Prostate gland (tissue), 2 donors: ENCODE measurements around the gene PDZK1. TPM values are rescaled to one million over a fixed set of nuclear protein-coding genes. Genes with fewer than 3 reads are reported as not detected.
"Not testable (repeated sequence)": the region's sequence is repeated elsewhere in the genome, so short reads cannot be mapped to it uniquely, and the experiment has no call there.

Source experiments
- DNase-seq: peaks from one replicate; pipeline ENCODE4 v3.0.0-alpha.2; 2019; ENCODE audit warnings: low spot score
- H3K27ac ChIP-seq, 2 donors: fragments of 200-600 bp; sonication (generic); 2 replicates each; pipeline ENCODE4 v1.5.1; 2017 to 2019
- H3K27me3 ChIP-seq: fragments of 200-600 bp; sonication (generic); replicated peaks from 2 replicates; pipeline ENCODE4 v1.5.1; 2019; ENCODE audit not compliant: insufficient read depth
- H3K36me3 ChIP-seq, 2 donors: fragments of 200-600 bp; sonication (generic); 1 replicate in 1 of 2; 2 replicates in 1 of 2; pipeline versions ENCODE4 v1.5.1 to v1.8.1; 2017 to 2019
- H3K4me1 ChIP-seq: fragments of 200-600 bp; sonication (generic); replicated peaks from 2 replicates; pipeline ENCODE4 v1.5.1; 2019
- H3K4me3 ChIP-seq, 2 donors: fragments of 200-600 bp; sonication (generic); 2 replicates each; pipeline ENCODE4 v1.5.1; 2017 to 2019
- H3K9me3 ChIP-seq: fragments of 200-600 bp; sonication (generic); 2 replicates; pipeline ENCODE4 v1.5.1; 2017
- POLR2A ChIP-seq: fragments of 450-650 bp; IDR thresholded peaks from one replicate; pipeline ENCODE4 v1.6.1; 2016; ENCODE audit warnings: antibody characterized with exemption, mild to moderate bottlenecking
- POLR2AphosphoS5 ChIP-seq: sonication (generic); formaldehyde crosslinking; IDR thresholded peaks from one replicate; pipeline ENCODE4 v1.6.1; 2017; ENCODE audit warnings: antibody characterized with exemption
- WGBS: methylation state at CpG from one replicate; pipeline ENCODE4 v1.1.5; 2018; 5-methylcytosine and 5-hydroxymethylcytosine counted together
- intact Hi-C: fragments of 100-400 bp; cut with DNase I; formaldehyde crosslinking; loops from one replicate; pipeline ENCODE4 v1.14.2; 2022
- total RNA-seq, 2 donors: library from RNA; depleted of rRNA; stranded (reverse); fragments of >200 nt; gene quantifications; one replicate each; pipeline ENCODE4 v1.1.0, GENCODE V29; 2016
- TF ChIP-seq, protein P1 (sequence below), 4 experiments: fragments of 200-600 bp in 2 of 4; fragments of 450-650 bp in 2 of 4; sonication (generic) in 2 of 4; IDR thresholded peaks; 1 replicate in 3 of 4; 2 replicates in 1 of 4; pipeline ENCODE4 v1.5.1; 2016 to 2019; ENCODE audit warnings: antibody characterized with exemption in 4 of 4, mild to moderate bottlenecking in 2 of 4, moderate library complexity in 2 of 4

PDZK1 gene
- total RNA-seq, 2 donors from 2014 or later: 0.55 TPM; not detected in 1

DNA sequence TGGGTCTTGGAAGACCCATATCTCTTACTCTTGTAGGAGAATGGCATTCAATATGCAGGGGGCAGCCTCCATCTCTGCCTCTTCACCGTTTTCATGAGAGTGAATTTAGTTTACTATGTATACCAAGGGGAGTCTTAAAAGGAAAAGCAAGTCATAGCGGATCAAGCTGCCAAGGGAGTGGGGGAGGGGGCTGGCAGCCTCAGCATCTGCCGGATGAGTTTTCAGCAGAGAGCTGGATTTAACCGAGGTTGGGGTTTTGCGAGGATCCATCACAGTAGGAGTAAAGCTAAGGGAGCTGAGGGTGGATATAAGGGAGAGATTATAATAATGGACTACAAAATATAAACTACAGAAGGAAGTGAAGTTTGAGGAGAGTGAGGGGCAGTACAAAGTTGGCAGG is 22.0 kb upstream of the PDZK1 start:
- no peak overlapping the region for H3K27ac ChIP-seq
- no peaks in the 10 kb centered on the region for H3K9me3 ChIP-seq
- H3K4me1 ChIP-seq: no peaks in the 10 kb centered on the region
- no peak for DNase-seq
- H3K36me3 ChIP-seq: no peaks in the 10 kb centered on the region
- WGBS: 36% methylated on average over 5 of the region's 5 CpGs
- H3K27me3 ChIP-seq: no peaks in the 10 kb centered on the region
- TF ChIP-seq POLR2AphosphoS5 (no peak), POLR2A (no peak)
- TF ChIP-seq, protein P1, sequence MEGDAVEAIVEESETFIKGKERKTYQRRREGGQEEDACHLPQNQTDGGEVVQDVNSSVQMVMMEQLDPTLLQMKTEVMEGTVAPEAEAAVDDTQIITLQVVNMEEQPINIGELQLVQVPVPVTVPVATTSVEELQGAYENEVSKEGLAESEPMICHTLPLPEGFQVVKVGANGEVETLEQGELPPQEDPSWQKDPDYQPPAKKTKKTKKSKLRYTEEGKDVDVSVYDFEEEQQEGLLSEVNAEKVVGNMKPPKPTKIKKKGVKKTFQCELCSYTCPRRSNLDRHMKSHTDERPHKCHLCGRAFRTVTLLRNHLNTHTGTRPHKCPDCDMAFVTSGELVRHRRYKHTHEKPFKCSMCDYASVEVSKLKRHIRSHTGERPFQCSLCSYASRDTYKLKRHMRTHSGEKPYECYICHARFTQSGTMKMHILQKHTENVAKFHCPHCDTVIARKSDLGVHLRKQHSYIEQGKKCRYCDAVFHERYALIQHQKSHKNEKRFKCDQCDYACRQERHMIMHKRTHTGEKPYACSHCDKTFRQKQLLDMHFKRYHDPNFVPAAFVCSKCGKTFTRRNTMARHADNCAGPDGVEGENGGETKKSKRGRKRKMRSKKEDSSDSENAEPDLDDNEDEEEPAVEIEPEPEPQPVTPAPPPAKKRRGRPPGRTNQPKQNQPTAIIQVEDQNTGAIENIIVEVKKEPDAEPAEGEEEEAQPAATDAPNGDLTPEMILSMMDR (IDR thresholded peaks at IDR 0.05): no peak
- intact Hi-C loops: no loop called here
- H3K4me3 ChIP-seq: no peak overlapping the region

DNA sequence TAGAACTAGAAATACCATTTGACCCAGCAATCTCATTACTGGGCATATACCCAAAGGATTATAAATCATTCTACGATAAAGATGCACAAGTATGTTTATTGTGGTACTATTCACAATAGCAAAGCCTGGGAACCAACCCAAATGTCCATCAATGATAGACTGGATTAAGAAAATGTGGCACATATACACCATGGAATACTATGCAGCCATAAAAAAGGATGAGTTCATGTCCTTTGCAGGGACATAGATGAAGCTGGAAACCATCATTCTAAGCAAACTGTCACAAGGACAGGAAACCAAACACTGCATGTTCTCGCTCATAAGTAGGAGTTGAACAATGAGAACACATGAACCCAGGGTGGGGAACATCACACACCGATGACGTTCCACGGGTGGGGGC is 19.0 kb upstream of the PDZK1 start:
- DNase-seq, intact Hi-C loops: not testable (repeated sequence)
- WGBS: 93% methylated on average over 5 of the region's 5 CpGs

DNA sequence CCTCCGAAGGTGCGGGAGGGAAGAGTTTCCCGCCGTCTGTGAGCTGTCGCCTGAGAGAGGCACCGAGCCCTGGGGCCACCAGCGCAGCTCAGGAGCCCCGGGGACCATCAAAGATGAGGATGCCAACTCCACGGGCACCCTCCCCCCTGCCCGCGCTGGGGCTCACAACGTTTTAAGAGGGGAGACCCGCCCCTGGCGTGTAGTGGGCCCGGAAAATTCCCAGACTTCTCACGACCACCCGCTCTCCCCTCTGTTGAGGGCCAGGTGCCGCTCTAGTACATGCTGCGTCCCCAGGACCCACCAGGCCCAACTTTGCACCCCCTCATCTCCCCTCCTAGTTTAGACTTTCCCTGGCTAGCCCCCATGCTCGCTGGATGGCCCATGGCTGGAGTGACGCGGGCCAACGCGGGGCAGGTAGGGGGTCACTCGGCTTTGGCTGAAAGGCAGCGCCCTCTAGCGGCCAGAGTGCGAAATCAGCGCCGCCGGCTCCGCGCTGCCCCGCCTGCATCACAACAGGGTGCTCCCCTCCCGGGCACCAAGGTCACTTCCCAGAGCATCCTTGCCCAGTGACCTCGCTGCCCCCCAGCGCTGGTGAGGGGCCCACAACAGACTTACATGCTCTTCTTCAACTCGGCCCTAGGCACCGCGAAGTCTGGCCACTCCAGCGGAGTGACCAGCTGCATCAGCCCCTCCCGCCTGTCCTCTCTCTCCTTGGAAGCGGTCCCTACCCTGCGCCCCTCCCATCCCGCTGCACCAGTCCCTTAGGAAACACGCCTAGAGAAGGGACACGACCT is 13.9 kb upstream of the PDZK1 start:
- peak; percentile 37 for DNase-seq
- no peaks in the 10 kb centered on the region for H3K9me3 ChIP-seq
- WGBS: 9% methylated on average over 46 of the region's 47 CpGs
- intact Hi-C loops: no loop called here
- H3K36me3 ChIP-seq: no peaks in the 10 kb centered on the region
- TF ChIP-seq POLR2A: no peak
- TF ChIP-seq, protein P1 (IDR thresholded peaks at IDR 0.05): peak; percentile 75 to 91 (median 89)
- TF ChIP-seq POLR2AphosphoS5: peak; percentile 10
- no peak overlapping the region for H3K27ac ChIP-seq
- H3K4me3 ChIP-seq: peak overlapping the region in 1 of 2 donors; percentile 17
- no peaks in the 10 kb centered on the region for H3K4me1 ChIP-seq
- no peaks in the 10 kb centered on the region for H3K27me3 ChIP-seq

More for the DNA sequence above, 19.0 kb upstream of the PDZK1 start:
- not testable (repeated sequence) for H3K4me3 ChIP-seq, H3K27ac ChIP-seq, H3K36me3 ChIP-seq, H3K27me3 ChIP-seq, H3K9me3 ChIP-seq, H3K4me1 ChIP-seq

DNA sequence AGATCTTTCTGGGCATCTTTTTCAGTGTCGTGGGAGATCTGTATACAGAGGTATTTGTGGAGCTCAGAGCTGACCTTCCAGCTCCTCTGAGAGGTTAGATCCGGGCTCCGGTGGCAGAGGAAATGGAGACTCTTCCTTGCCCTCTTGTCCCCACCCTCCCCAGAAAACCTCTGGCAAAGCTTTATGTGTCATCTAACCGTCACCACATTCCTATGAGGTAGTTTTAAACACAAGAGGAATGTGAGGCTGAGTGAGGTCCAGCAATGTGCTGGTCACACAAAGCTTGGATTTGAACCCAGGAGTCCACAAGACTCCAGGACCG is 13.3 kb upstream of the PDZK1 start:
- Histone ChIP-seq H3K27me3 (no peaks in the 10 kb centered on the region), H3K4me3 (no peak overlapping the region), H3K36me3 (no peaks in the 10 kb centered on the region), H3K9me3 (no peaks in the 10 kb centered on the region), H3K27ac (no peak overlapping the region), H3K4me1 (no peaks in the 10 kb centered on the region)
- intact Hi-C loops: no loop called here
- no peak for DNase-seq
- WGBS: 42% methylated on average over 5 of the region's 5 CpGs
- TF ChIP-seq POLR2AphosphoS5: no peak
- TF ChIP-seq, protein P1 (IDR thresholded peaks at IDR 0.05): no peak
- no peak for TF ChIP-seq POLR2A

DNA sequence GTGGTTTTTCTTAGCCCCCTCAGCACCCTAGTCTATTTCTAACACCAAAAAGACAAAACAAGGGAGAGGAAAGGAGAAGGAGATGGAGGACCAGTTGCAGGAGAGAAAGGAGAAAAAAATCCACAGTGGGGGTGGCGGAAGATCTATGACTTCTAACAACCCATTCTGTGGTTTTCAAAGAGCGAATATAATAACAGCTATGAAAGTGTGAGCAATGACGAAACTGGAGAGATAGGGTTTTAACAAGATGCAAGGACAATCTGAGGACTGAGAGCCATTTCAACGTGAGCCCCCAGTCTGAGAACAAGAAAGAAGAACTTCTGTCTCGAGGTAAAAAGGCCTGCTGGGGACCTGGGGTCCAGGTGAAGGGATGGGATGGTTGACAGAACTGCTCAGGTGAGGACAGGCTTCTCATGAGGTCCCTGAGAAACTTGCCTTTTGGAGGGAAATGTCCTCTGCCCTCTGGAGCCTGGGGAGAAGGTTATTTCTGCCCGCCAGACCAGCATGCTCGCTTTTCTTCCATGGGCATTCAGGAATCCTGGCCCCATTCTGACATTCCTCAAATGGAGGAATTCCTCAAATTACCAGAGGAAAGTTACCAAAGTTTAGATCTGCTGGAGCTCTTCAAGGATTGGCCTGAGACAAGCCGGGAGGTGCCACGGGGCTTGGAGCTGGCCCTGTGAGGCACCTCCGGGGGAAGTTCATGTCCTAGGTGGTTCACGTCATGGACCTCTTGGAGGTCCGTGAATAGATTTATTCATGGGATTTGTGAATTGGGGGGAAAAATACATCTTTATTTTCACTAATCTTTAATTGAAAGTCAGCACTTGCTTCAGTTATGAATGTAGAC is 12.3 kb upstream of the PDZK1 start, which contains the start of gene CD160:
CD160 (plus strand) TSS at position 270 of the 850 bp plus-strand sequence. CDS start 8,829 bp downstream, outside the sequence.
- no peak for DNase-seq
- no peaks in the 10 kb centered on the region for H3K9me3 ChIP-seq
- no peaks in the 10 kb centered on the region for H3K27me3 ChIP-seq
- TF ChIP-seq, protein P1 (IDR thresholded peaks at IDR 0.05): no peak
- TF ChIP-seq POLR2A (no peak), POLR2AphosphoS5 (no peak)
- intact Hi-C loops: no loop called here
- no peak within 1 kb of the TSS for H3K4me3 ChIP-seq
- H3K36me3 ChIP-seq: no peaks in the 10 kb centered on the region
- WGBS: 89% methylated on average over 12 of the region's 12 CpGs
- no peak within 1 kb of the TSS for H3K27ac ChIP-seq
- no peaks in the 10 kb centered on the region for H3K4me1 ChIP-seq

DNA sequence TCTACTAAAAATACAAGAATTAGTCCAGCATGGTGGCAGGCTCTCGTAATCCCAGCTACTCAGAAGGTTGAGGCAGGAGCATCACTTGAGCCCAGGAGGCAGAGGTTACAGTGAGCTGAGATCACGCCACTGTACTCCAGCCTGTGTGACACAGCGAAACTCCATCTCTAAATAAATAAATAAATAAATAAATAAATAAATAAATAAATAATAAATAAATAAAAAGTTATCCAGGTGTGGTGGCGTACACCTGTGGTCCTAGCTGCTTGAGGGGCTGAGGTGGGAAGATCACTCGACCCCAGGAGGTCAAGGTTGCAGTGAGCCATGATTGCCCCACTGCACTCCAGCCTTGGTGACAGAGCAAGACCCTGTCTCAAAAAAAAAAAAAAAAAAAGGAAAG is 11.3 kb upstream of the PDZK1 start:
- H3K36me3 ChIP-seq, H3K27ac ChIP-seq, DNase-seq, H3K4me3 ChIP-seq, H3K4me1 ChIP-seq, H3K27me3 ChIP-seq, intact Hi-C loops, H3K9me3 ChIP-seq: not testable (repeated sequence)
- WGBS: 97% methylated on average over 5 of the region's 5 CpGs
